Bladder microvascular endothelial cell (primary cell): Measurements from ENCODE around the gene CELA2A. TPM values are rescaled to one million over a fixed set of nuclear protein-coding genes. Genes with fewer than 3 reads are reported as not detected.

ENCODE experiments used
- total RNA-seq: library from RNA; depleted of rRNA; stranded (reverse); fragments of >200 nt; gene quantifications from 2 replicates; pipeline ENCODE4 v1.2.3, GENCODE V29; 2014

Gene CELA2A
- total RNA-seq = not detected in 2 replicates

DNA sequence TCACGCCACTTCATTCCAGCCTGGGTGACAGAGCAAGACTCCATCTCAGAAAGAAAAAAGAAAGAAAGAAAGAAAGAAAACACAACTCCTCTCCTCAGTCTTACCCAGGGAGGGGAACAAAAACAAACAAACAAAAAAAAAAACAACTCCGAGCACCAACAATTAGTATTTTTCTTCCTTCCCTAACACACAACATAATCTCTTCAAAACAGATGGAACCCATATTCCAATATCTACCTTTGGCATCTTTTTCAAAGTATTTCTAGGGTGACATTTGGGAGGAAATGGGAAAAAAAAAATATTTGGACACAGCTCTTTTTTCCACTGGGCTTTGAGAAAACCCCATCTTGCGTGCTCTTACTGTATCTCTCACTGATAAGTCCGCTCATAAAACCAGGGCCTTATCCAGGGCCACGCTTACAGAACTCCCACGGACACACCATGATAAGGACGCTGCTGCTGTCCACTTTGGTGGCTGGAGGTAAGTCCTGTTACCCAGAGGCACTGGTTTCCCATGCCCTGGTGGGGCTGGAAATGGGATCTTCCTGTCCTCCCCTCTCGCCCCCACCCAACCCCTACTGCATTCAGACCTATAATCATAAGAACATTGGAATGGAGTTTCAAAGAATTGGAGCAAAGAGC is at the start of gene CELA2A:
Gene CELA2A, plus strand, starts transcription at position 420 of the 642 bp plus-strand sequence. Its CDS starts 22 bp downstream, at position 442.

DNA sequence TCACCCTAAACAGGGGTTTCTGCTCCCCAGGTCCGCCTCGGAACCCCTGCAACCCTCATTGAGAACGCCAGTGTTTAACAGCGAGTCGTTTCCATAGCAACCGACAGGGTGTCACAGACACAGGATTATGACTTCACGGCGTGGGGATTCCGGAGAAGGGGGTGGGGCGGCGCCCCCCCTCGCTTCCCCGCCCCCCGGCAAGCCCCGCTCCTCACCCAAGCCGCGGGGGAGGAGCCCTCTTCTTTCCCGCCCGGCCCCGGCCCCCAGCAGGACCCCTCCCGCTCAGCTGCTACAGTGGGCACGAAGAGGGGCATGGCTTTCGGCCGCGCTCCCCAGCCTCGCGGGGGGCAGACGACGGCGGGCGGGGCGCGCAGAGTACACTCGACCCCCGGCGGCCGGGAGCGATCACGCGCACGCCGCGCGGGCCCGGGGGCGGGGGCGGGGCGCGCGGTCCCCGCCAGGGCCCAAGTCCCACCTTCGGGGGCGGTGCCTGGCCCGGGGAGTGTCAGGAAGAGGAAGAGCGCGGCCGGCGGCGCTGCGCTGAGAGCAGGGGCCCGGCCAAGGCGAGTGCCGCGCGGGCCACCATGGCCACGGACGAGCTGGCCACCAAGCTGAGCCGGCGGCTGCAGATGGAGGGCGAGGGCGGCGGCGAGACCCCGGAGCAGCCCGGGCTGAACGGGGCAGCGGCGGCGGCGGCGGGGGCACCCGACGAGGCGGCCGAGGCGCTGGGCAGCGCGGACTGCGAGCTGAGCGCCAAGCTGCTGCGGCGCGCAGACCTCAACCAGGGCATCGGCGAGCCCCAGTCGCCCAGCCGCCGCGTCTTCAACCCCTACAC is 46.9 kb upstream of the CELA2A start, which contains the start of gene EFHD2:
Gene EFHD2, plus strand, starts transcription at position 501 of the 835 bp plus-strand sequence. Its CDS starts 84 bp downstream, at position 585.

DNA sequence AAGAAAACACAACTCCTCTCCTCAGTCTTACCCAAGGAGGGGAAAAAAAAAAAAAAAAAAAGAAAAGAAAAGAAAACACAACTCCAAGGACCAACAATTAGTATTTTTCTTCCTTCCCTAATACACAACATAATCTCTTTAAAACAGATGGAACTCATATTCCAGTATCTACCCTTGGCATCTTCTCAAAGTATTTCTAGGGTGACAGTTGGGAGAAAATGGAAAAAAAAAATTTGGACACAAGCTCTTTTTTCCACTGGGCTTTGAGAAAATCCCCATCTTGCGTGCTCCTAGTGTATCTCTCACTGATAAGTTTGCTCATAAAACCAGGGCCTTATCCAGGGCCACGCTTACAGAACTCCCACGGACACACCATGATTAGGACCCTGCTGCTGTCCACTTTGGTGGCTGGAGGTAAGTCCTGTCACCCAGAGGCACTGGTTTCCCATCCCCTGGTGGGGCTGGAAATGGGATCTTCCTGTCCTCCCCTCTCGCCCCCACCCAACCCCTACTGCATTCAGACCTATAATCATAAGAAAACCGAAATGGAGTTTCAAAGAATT is 19.3 kb downstream of the CELA2A start, which contains the start of gene CELA2B:
Gene CELA2B, plus strand, starts transcription at position 353 of the 563 bp plus-strand sequence. Its CDS starts 22 bp downstream, at position 375.

Other genes with a start within 250 kb of the CELA2A start
- gene FHAD1, start 209.5 kb upstream of the CELA2A start, total RNA-seq = 0.16 and 0.19 TPM in 2 replicates
- 25.9 and 45.3 TPM in 2 replicates for gene EFHD2, start 46.8 kb upstream of the CELA2A start, total RNA-seq
- gene CTRC, start 18.3 kb upstream of the CELA2A start, total RNA-seq = not detected in 2 replicates
- gene CELA2B, start 19.4 kb downstream of the CELA2A start, total RNA-seq = not detected in 2 replicates
- gene CASP9, start 67.5 kb downstream of the CELA2A start, total RNA-seq = 3.6 and 4.0 TPM in 2 replicates
- 8.9 and 27.3 TPM in 2 replicates for gene DNAJC16, start 70.1 kb downstream of the CELA2A start, total RNA-seq
- gene AGMAT, start 128.3 kb downstream of the CELA2A start, total RNA-seq = 0.16 and 0.50 TPM in 2 replicates
- gene DDI2, start 160.7 kb downstream of the CELA2A start, total RNA-seq = 11.7 and 36.9 TPM in 2 replicates
- gene PLEKHM2, start 227.6 kb downstream of the CELA2A start, total RNA-seq = 41.4 and 64.4 TPM in 2 replicates